ENCODE results near the gene ADGRF3. TPM values are rescaled to one million over a fixed set of nuclear protein-coding genes. Genes with fewer than 3 reads are reported as not detected.

Gene ADGRF3
- total and polyA plus RNA-seq, 10 of the 15 experiments (the other 5 are each of a cell fraction or from before 2014, with no cell fraction given), result 0.03 to 3.1 (median 0.84) TPM

DNA sequence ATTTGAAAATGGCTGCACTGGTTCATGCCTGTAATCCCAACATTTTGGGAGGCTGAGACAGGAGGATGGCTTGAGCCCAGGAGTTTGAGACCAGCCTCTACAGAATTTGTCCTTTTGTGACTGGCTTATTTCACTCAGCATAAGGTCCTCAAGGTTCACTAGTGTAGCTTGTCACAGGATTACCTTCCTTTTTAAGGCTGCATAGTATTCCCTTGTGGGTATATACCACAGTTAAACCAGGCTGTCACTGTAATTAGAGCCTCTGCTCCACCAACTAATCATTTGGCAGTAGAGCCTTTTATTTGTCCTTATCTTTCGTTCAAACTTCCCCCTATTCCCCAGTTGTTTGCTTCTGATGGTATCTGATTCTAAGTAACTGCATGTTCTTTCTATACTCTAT lies 51.1 kb downstream of the ADGRF3 start (continued):
- TF ChIP-seq, protein P1, sequence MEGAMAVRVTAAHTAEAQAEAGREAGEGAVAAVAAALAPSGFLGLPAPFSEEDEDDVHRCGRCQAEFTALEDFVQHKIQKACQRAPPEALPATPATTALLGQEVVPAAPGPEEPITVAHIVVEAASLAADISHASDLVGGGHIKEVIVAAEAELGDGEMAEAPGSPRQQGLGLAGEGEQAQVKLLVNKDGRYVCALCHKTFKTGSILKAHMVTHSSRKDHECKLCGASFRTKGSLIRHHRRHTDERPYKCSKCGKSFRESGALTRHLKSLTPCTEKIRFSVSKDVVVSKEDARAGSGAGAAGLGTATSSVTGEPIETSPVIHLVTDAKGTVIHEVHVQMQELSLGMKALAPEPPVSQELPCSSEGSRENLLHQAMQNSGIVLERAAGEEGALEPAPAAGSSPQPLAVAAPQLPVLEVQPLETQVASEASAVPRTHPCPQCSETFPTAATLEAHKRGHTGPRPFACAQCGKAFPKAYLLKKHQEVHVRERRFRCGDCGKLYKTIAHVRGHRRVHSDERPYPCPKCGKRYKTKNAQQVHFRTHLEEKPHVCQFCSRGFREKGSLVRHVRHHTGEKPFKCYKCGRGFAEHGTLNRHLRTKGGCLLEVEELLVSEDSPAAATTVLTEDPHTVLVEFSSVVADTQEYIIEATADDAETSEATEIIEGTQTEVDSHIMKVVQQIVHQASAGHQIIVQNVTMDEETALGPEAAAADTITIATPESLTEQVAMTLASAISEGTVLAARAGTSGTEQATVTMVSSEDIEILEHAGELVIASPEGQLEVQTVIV (IDR thresholded peaks at IDR 0.05; ENCODE audit: borderline replicate concordance, partially characterized antibody), result no peak
- TF ChIP-seq MYB (IDR thresholded peaks at IDR 0.05; ENCODE audit: borderline replicate concordance, low read depth, low read length) (no peak), NBN (IDR thresholded peaks at IDR 0.05) (no peak)
- TF ChIP-seq, protein P2, sequence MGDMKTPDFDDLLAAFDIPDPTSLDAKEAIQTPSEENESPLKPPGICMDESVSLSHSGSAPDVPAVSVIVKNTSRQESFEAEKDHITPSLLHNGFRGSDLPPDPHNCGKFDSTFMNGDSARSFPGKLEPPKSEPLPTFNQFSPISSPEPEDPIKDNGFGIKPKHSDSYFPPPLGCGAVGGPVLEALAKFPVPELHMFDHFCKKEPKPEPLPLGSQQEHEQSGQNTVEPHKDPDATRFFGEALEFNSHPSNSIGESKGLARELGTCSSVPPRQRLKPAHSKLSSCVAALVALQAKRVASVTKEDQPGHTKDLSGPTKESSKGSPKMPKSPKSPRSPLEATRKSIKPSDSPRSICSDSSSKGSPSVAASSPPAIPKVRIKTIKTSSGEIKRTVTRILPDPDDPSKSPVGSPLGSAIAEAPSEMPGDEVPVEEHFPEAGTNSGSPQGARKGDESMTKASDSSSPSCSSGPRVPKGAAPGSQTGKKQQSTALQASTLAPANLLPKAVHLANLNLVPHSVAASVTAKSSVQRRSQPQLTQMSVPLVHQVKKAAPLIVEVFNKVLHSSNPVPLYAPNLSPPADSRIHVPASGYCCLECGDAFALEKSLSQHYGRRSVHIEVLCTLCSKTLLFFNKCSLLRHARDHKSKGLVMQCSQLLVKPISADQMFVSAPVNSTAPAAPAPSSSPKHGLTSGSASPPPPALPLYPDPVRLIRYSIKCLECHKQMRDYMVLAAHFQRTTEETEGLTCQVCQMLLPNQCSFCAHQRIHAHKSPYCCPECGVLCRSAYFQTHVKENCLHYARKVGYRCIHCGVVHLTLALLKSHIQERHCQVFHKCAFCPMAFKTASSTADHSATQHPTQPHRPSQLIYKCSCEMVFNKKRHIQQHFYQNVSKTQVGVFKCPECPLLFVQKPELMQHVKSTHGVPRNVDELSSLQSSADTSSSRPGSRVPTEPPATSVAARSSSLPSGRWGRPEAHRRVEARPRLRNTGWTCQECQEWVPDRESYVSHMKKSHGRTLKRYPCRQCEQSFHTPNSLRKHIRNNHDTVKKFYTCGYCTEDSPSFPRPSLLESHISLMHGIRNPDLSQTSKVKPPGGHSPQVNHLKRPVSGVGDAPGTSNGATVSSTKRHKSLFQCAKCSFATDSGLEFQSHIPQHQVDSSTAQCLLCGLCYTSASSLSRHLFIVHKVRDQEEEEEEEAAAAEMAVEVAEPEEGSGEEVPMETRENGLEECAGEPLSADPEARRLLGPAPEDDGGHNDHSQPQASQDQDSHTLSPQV (IDR thresholded peaks at IDR 0.05), result no peak

- H3K9me3 ChIP-seq (replicated peaks; ENCODE audit: control insufficient read depth, insufficient read depth, low read length), result no peaks in the 10 kb centered on the region
- BruUV-seq (replicated peaks), result no TSS peak
- no peak overlapping the region for H3K27ac ChIP-seq (ENCODE audit: control insufficient read depth, insufficient read depth)
- ChIA-PET POLR2A (no interaction called here), CTCF (no interaction called here), SMC1A (ENCODE audit: uncharacterized antibody, unreplicated experiment) (no interaction called here), RAD21 (ENCODE audit: unreplicated experiment) (no interaction called here)
- H2AFZ ChIP-seq (ENCODE audit: control insufficient read depth, low read depth, low read length), result no peak overlapping the region
- FAIRE-seq (no peak), DNase-seq (ENCODE audit: low read depth, low spot score) (no peak), ATAC-seq (no peak)
- no peaks in the 10 kb centered on the region for H3K4me1 ChIP-seq (ENCODE audit: control insufficient read depth, insufficient read depth, low read length)
- H3K4me3 ChIP-seq, result no peak overlapping the region
- in situ Hi-C loops (cut with MboI) (no loop called here), intact Hi-C loops (cut with micrococcal nuclease; ENCODE audit: unreplicated experiment) (no loop called here)
- peaks cover 0 to 5% of the 10 kb centered on the region in 2 experiments; a peak in 2 of 4 replicates for H3K36me3 ChIP-seq (ENCODE audit: control insufficient read depth in 2 of 2, insufficient read depth in 2 of 2, low read length in 1 of 2)
- WGBS (ENCODE audit: insufficient coverage, insufficient replicate concordance, low lambda C conversion rate, missing lambda C conversion rate), result 87% methylated on average over 6 of the region's 6 CpGs
- H3K27me3 ChIP-seq (replicated peaks in 1 of 2; ENCODE audit: control insufficient read depth in 2 of 2, insufficient read depth in 2 of 2, low read length in 1 of 2), result no peaks in the 10 kb centered on the region
- H3K79me2 ChIP-seq (ENCODE audit: control insufficient read depth, insufficient read depth, low read length), result no peaks in the 10 kb centered on the region
- TF ChIP-seq MTA3 (IDR thresholded peaks at IDR 0.05; ENCODE audit: borderline replicate concordance, low read length) (no peak), HDGF (IDR thresholded peaks at IDR 0.05) (no peak), YY1 (IDR thresholded peaks at IDR 0.05; ENCODE audit: low read depth, low read length) (no peak), NR2F1 (conservative IDR thresholded peaks at IDR 0.05) (no peak), SPI1 (IDR thresholded peaks at IDR 0.05; ENCODE audit: borderline replicate concordance, insufficient read depth, low read depth, low read length) (no peak)
- no peak overlapping the region for H3K9ac ChIP-seq (ENCODE audit: control insufficient read depth, insufficient read depth, low read length)
- no peaks in the 10 kb centered on the region for H4K20me1 ChIP-seq (ENCODE audit: control insufficient read depth, insufficient read depth)
- no peak overlapping the region for H3K4me2 ChIP-seq (ENCODE audit: control insufficient read depth, insufficient read depth)
Measured at GRCh38 chr2:26292646-26293045, 53.9 kb downstream of the ADGRF3 start.

All from GM12878 (cell line).